Gastroesophageal sphincter (tissue), 3 donors: ENCODE results near the gene ZBTB42.

Source experiments
- POLR2A ChIP-seq, 2 donors: fragments of 450-650 bp; IDR thresholded peaks; one replicate each; pipeline ENCODE4 v1.6.1; 2017; ENCODE audit warnings: antibody characterized with exemption in 2 of 2, mild to moderate bottlenecking in 2 of 2, moderate library complexity in 1 of 2
- TF ChIP-seq, protein P1 (sequence below), 4 experiments: fragments of 200-600 bp in 2 of 4; fragments of 450-650 bp in 2 of 4; sonication (generic) in 1 of 4; IDR thresholded peaks; one replicate each; pipeline ENCODE4 v1.5.1; 2017 to 2019; ENCODE audit warnings: antibody characterized with exemption in 4 of 4, mild to moderate bottlenecking in 2 of 4, moderate library complexity in 2 of 4

DNA sequence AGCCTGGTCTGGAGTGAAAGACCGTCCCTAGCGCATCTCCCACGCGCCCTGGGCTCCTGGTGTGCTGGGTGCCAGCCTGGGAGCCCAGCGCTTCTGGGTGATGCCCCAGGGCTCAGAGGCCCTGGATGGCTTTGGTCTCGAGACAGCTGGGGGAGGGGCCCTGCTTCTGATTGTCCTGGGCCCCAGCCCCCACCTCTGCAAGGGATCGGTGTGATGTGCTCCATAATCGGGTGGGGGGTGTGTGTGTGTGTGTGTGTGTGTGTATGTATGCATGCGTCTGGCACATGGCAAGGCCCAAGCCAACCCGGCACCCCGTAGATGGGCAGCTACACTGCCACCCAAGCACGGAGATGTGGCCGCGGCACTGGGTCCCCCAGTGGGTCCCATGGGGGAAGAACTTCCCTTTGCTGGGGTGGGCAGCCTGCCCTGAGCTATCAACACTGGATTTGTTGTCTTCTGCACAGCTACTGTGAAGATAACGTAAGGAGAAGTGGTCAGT lies 3.1 kb downstream of the ZBTB42 start:
- TF ChIP-seq, protein P1, sequence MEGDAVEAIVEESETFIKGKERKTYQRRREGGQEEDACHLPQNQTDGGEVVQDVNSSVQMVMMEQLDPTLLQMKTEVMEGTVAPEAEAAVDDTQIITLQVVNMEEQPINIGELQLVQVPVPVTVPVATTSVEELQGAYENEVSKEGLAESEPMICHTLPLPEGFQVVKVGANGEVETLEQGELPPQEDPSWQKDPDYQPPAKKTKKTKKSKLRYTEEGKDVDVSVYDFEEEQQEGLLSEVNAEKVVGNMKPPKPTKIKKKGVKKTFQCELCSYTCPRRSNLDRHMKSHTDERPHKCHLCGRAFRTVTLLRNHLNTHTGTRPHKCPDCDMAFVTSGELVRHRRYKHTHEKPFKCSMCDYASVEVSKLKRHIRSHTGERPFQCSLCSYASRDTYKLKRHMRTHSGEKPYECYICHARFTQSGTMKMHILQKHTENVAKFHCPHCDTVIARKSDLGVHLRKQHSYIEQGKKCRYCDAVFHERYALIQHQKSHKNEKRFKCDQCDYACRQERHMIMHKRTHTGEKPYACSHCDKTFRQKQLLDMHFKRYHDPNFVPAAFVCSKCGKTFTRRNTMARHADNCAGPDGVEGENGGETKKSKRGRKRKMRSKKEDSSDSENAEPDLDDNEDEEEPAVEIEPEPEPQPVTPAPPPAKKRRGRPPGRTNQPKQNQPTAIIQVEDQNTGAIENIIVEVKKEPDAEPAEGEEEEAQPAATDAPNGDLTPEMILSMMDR (IDR thresholded peaks at IDR 0.05), result no peak
- no peak for TF ChIP-seq POLR2A (IDR thresholded peaks at IDR 0.05)
